ENCODE results near the gene TREX2. TPM values are rescaled to one million over a fixed set of nuclear protein-coding genes. Genes with fewer than 3 reads are reported as not detected.
A peak's percentile ranks its signal among the peaks of the same experiment; 100 is the strongest.

TREX2 gene
- total RNA-seq, 2 donors from 2014 or later = 0.94 TPM; not detected in 1

DNA sequence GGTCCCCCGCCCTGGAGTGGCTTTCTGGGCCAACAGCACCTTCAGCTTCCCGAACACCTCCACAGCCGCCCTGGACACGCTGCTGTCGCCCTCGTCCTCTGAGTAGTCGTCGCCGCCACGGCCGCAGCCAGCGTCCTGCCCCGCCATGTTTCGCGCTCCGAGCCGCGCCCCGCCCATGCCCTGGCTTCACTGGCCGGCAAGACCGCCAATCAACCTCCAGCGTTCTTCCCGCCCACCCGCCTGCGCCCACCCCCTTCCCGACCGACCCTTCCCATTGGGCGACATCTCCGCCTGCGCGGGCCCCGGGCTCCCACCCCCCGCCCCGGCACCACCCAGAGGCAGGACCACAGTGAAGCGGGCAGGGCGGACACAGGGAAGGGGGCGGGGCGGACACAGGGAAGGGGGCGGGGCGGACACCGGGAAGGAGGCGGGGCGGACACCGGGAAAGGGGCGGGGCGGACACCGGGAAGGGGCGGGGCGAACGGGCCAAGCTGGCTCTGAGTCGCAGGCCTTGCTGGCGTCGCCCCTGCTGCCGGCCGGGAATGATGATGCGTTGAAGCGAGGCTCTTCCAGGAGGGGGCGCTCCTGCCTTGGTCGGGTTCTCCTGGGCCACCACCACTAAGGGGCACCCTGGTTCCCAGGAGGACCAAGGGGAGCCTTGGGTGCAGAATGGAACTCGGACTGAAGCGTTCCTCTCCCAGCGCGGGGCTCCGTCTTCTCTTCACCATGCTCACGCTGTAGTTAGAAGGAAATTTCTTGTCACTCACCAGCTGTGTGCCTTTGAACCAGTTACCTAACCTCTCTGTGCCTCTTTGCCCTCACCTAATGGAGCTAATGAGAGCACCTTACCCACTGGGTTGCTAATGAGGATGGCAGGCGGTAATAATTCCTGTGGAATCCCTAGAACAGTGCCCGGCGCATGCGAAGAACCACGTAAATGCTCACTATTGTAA lies 24.8 kb upstream of the TREX2 start, which contains the start of gene HAUS7:
TSS of gene HAUS7 (minus strand) at position 166 of the 953 bp plus-strand sequence. CDS start at position 147, 19 bp downstream.
- DNase-seq (ENCODE audit: low spot score) = peak; percentile 88
- peaks cover 0 to 29% of the 10 kb centered on the region in 2 donors for H3K4me1 ChIP-seq
- no peaks in the 10 kb centered on the region for H3K36me3 ChIP-seq
- H3K9me3 ChIP-seq = no peaks in the 10 kb centered on the region
- H3K4me3 ChIP-seq = peak within 1 kb of the TSS; percentile 40 to 65
- peak within 1 kb of the TSS; percentile 53 to 62 for H3K27ac ChIP-seq
- TF ChIP-seq CTCF (IDR thresholded peaks at IDR 0.05) = peak in 1 of 2 donors; percentile 72
- no peaks in the 10 kb centered on the region for H3K27me3 ChIP-seq

DNA sequence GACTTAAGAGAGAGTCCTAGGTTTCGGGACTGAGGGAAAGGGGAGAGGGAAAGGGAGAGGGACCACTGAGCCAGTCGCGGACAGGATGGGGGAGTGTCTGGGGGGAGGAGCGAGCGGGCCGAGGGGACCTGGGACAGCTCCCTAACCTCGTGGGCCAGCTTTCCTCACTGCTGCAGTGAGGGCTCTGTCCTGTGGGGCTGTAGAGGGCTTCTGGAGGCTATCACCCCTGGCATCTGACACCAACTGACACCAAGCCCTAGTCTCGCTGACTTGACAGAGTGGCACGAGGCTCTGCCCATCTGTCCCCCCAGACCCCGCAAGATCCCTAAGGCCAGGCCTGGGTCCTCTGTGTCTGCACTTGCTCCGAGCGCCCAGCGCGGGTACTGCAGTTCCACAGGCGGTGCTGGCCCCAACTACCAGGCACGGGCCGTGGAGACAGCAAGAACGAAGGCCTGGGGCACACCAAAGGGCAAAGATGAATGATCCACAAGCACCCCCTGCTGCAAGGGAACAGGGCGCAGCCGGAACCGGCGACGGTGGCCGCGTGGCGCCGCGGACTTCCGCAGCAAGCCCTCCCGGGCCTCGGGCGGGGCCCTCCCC lies 24.1 kb upstream of the TREX2 start:
- H3K9me3 ChIP-seq = no peaks in the 10 kb centered on the region
- H3K4me1 ChIP-seq = peaks cover 0 to 24% of the 10 kb centered on the region in 2 donors
- H3K36me3 ChIP-seq = no peaks in the 10 kb centered on the region
- DNase-seq (ENCODE audit: low spot score) = no peak
- no peaks in the 10 kb centered on the region for H3K27me3 ChIP-seq
- peak overlapping the region; percentile 34 to 62 for H3K27ac ChIP-seq
- peak overlapping the region; percentile 40 to 65 for H3K4me3 ChIP-seq
- TF ChIP-seq CTCF (IDR thresholded peaks at IDR 0.05) = no peak

GRCh38 chrX:153468008-153468580 lies 22.2 kb upstream of the TREX2 start:
- H3K9me3 ChIP-seq = no peaks in the 10 kb centered on the region
- H3K36me3 ChIP-seq = no peaks in the 10 kb centered on the region
- no peak overlapping the region for H3K27ac ChIP-seq
- no peak for TF ChIP-seq CTCF (IDR thresholded peaks at IDR 0.05)
- DNase-seq (ENCODE audit: low spot score) = no peak
- H3K27me3 ChIP-seq = no peaks in the 10 kb centered on the region
- peaks cover 0 to 18% of the 10 kb centered on the region in 2 donors for H3K4me1 ChIP-seq
- H3K4me3 ChIP-seq = no peak overlapping the region

GRCh38 chrX:153465691-153466380 lies 20.0 kb upstream of the TREX2 start:
- peaks cover 0 to 13% of the 10 kb centered on the region in 2 donors for H3K4me1 ChIP-seq
- H3K27ac ChIP-seq = no peak overlapping the region
- peaks cover 4% of the 10 kb centered on the region for H3K36me3 ChIP-seq
- H3K27me3 ChIP-seq = no peaks in the 10 kb centered on the region
- no peak overlapping the region for H3K4me3 ChIP-seq
- TF ChIP-seq CTCF (IDR thresholded peaks at IDR 0.05) = no peak
- H3K9me3 ChIP-seq = no peaks in the 10 kb centered on the region
- no peak for DNase-seq (ENCODE audit: low spot score)

- Histone ChIP-seq H3K27me3 (no peaks in the 10 kb centered on the region), H3K9me3 (no peaks in the 10 kb centered on the region), H3K27ac (no peak overlapping the region), H3K36me3 (peaks cover 4% of the 10 kb centered on the region), H3K4me3 (no peak overlapping the region), H3K4me1 (peaks cover 0 to 4% of the 10 kb centered on the region in 2 donors)
- DNase-seq (ENCODE audit: low spot score) = no peak
- no peak for TF ChIP-seq CTCF (IDR thresholded peaks at IDR 0.05)
Observed at GRCh38 chrX:153464116-153464515, 18.3 kb upstream of the TREX2 start.
